ENCODE measurements around the gene MT1HL1.

Gene MT1HL1

DNA sequence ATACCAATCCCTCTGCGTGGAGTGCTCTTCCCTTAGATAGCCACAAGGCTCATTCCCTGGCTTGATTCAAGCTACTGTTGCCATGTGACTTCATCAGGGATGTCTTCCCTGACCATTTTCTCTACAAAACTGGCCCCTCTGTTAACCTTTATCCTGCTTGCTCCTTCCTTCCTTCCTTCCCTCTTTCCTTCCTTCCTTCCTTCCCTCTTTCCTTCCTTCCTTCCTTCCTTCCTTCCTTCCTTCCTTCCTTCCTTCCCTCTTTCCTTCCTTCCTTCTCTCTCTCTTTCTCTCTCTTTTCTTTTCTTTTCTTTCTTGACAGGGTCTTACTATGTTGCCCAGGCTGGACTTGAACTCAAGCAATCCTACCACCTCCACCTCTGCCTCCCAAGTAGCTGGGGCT lies 31.5 kb upstream of the MT1HL1 start:
- ChIA-PET POLR2A (ENCODE audit: low non-redundant PET) (no interaction called here), CTCF (no interaction called here)
- TF ChIP-seq, protein P1, sequence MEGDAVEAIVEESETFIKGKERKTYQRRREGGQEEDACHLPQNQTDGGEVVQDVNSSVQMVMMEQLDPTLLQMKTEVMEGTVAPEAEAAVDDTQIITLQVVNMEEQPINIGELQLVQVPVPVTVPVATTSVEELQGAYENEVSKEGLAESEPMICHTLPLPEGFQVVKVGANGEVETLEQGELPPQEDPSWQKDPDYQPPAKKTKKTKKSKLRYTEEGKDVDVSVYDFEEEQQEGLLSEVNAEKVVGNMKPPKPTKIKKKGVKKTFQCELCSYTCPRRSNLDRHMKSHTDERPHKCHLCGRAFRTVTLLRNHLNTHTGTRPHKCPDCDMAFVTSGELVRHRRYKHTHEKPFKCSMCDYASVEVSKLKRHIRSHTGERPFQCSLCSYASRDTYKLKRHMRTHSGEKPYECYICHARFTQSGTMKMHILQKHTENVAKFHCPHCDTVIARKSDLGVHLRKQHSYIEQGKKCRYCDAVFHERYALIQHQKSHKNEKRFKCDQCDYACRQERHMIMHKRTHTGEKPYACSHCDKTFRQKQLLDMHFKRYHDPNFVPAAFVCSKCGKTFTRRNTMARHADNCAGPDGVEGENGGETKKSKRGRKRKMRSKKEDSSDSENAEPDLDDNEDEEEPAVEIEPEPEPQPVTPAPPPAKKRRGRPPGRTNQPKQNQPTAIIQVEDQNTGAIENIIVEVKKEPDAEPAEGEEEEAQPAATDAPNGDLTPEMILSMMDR (conservative IDR thresholded peaks at IDR 0.05; ENCODE audit: low read depth): no peak
- DNase-seq (ENCODE audit: low spot score): no peak
- no peak overlapping the region for H3K27ac ChIP-seq

DNA sequence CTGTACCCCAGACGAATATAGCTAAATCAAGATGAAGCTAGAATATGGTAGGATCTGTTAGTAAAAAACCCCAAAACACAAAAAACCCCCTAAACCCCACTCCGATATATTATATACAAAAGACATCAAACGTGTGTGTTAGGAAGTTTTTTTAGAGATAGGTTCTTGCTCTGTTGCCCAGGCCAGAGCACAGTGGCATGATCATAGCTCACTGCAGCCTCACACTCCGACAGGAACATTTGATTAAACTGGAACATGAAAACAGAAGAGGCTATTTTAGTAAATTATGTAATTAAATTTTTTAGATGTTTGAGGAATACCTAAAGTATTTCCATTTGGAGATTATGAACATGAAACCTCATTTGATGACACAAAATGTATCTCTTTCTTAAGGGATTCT lies 29.6 kb upstream of the MT1HL1 start:
- no peak for DNase-seq (ENCODE audit: low spot score)
- no peak overlapping the region for H3K27ac ChIP-seq
- ChIA-PET POLR2A (ENCODE audit: low non-redundant PET) (no interaction called here), CTCF (interaction anchor here (1.0 kb wide), 1 partner anchor 16 kb away, joined by 3 read pairs; no protein-coding TSS in a partner anchor)
- TF ChIP-seq, protein P1 (conservative IDR thresholded peaks at IDR 0.05; ENCODE audit: low read depth): no peak

DNA sequence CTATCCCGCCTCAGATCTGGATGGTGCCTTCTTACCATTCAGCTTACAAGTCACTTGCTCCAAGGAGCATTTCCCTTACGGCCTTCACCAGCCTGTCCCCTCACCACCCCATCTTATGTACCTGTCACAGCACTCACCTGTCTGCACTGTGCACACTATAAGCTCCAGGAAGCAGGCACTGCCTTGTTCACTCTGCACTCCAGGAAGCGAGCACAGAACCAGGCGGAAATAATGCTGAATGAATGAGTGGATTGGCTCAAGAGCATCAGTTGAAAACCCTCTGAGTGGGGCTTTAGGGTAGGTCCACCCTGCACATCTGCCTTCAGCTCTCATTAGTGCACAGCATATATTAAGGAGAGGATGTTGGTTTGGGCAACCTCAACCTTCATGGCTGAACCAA lies 28.8 kb upstream of the MT1HL1 start:
- no peak for DNase-seq (ENCODE audit: low spot score)
- no peak overlapping the region for H3K27ac ChIP-seq
- ChIA-PET POLR2A (ENCODE audit: low non-redundant PET) (no interaction called here), CTCF (no interaction called here)
- TF ChIP-seq, protein P1 (conservative IDR thresholded peaks at IDR 0.05; ENCODE audit: low read depth): no peak

DNA sequence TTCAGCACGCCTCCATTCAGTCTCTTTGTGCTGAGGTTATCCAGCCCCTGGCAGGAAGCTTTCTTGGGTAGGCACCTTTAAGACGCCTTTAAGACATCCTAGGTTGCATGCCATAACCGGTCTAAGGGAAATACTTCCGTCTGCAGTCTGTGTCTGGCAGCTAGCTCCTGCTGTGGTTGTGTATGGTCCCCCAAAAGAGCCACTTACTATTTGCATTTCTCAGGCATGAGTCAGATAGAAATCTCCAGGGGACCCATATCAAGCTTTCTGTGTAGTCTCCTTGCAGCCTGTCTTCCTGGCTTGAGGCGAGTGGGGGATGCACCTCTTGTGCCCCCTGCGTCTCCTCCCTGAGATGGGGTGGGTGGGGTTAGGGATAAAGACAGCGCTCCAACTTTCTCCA lies 27.8 kb upstream of the MT1HL1 start:
- TF ChIP-seq, protein P1 (conservative IDR thresholded peaks at IDR 0.05; ENCODE audit: low read depth): no peak
- POLR2A ChIA-PET (ENCODE audit: low non-redundant PET): no interaction called here
- no peak overlapping the region for H3K27ac ChIP-seq
- DNase-seq (ENCODE audit: low spot score): no peak
- CTCF ChIA-PET: no interaction called here

DNA sequence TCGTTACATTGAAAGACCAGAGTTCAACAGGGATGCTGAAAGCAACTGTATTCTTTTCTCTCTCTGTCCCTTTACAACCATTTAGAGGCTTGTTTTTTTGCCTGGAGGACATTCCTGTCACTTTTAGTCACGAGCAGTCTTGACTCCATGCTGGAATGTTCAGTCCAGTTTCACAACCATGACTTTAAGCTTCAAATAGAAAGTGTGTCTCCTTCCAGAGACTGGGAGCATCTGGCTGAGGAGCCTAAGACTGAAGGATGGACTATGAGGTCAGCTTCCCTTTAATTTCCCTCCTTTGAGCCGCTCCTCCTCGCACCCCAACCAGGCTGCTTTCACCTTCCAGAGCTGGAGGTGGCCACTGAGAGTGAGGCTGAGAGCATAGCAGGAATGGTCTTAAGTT lies 27.2 kb upstream of the MT1HL1 start:
- H3K27ac ChIP-seq: no peak overlapping the region
- TF ChIP-seq, protein P1 (conservative IDR thresholded peaks at IDR 0.05; ENCODE audit: low read depth): no peak
- no peak for DNase-seq (ENCODE audit: low spot score)
- ChIA-PET POLR2A (ENCODE audit: low non-redundant PET) (no interaction called here), CTCF (no interaction called here)

DNA sequence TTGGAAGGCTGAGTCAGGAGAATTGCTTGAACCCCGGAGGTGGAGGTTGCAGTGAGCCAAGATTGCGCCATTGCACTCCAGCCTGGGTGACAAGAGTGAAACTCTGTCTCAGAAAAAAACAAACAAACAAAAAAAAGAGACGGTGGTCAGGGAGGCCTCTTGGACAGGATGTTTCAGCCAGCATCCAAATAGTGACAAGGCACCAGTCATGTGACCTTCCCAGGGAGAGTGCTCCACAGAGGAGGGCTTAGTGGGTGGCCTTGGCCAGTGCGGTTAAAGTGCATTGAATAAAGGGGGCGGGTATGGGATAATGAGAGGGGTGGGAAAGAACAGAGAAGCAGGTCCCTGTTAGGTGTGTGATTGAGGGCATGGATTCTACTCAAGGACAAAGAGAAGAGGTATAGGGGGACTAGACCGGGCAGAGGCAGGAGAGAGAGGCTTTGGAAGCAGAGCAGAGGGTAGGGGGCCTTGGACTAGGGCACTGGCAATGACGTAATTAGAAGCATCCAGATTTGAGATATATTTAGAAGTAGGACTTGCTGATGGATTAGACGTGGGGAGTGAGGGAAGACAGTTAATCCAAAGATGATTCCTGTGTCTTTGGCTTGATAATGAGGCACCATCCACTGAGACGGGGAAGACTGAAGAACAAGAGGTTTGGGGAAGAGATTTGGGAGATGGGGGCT lies 25.8 kb upstream of the MT1HL1 start:
- CTCF ChIA-PET: no interaction called here
- no peak for DNase-seq (ENCODE audit: low spot score)
- TF ChIP-seq, protein P1 (conservative IDR thresholded peaks at IDR 0.05; ENCODE audit: low read depth): no peak
- no peak overlapping the region for H3K27ac ChIP-seq
- POLR2A ChIA-PET (ENCODE audit: low non-redundant PET): no interaction called here
